Breast epithelium (tissue), 4 donors: Measurements from ENCODE around the gene SLC6A1. TPM values are rescaled to one million over a fixed set of nuclear protein-coding genes. Genes with fewer than 3 reads are reported as not detected.
A peak's percentile ranks its signal among the peaks of the same experiment; 100 is the strongest.

Experiments used
- DNase-seq, 2 donors: peaks; one replicate each; pipeline ENCODE4 v3.0.0-alpha.2; 2019; ENCODE audit warnings: low spot score in 2 of 2
- H3K27ac ChIP-seq, 2 donors: fragments of 200-600 bp; sonication (generic) in 1 of 2; one replicate each; pipeline ENCODE4 v1.5.1; 2016 to 2019; ENCODE audit warnings: mild to moderate bottlenecking in 1 of 2
- H3K27me3 ChIP-seq, 2 donors: fragments of 200-600 bp; sonication (generic) in 1 of 2; one replicate each; pipeline versions ENCODE4 v1.5.1 to v1.6.0; 2017 to 2019; ENCODE audit warnings: control low read depth in 1 of 2, mild to moderate bottlenecking in 1 of 2
- H3K36me3 ChIP-seq: fragments of 200-600 bp; one replicate; pipeline ENCODE4 v1.5.1; 2019
- H3K4me1 ChIP-seq, 2 donors: fragments of 200-600 bp; sonication (generic); one replicate each; pipeline ENCODE4 v1.5.1; 2016 to 2019; ENCODE audit warnings: control low read depth in 1 of 2
- H3K4me3 ChIP-seq, 3 donors: fragments of 200-600 bp; sonication (generic); 1 replicate in 2 of 3; 2 replicates in 1 of 3; pipeline ENCODE4 v1.5.1; 2016 to 2019; ENCODE audit warnings: mild to moderate bottlenecking in 3 of 3, moderate library complexity in 2 of 3
- H3K9me3 ChIP-seq, 2 donors: fragments of 200-600 bp; sonication (generic) in 1 of 2; one replicate each; pipeline ENCODE4 v1.5.1; 2016 to 2019; ENCODE audit warnings: control low read depth in 1 of 2
- POLR2A ChIP-seq: fragments of 450-650 bp; IDR thresholded peaks from one replicate; pipeline ENCODE4 v1.6.1; 2016; ENCODE audit warnings: antibody characterized with exemption, mild to moderate bottlenecking, moderate library complexity
- POLR2AphosphoS5 ChIP-seq, 3 donors: sonication (generic); formaldehyde crosslinking; IDR thresholded peaks; one replicate each; pipeline ENCODE4 v1.6.1; 2017; ENCODE audit warnings: antibody characterized with exemption in 3 of 3
- intact Hi-C: fragments of 100-400 bp; cut with DNase I; formaldehyde crosslinking; loops from one replicate; pipeline ENCODE4 v1.15.1; 2023; ENCODE audit warnings: low total_unique reads
- total RNA-seq, 3 donors: library from RNA; depleted of rRNA; stranded (reverse); fragments of >200 nt; gene quantifications; one replicate each; pipeline ENCODE4 v1.1.0, GENCODE V29; 2016
- TF ChIP-seq, protein P1 (sequence below), 3 donors: fragments of 450-650 bp; IDR thresholded peaks; one replicate each; pipeline ENCODE4 v1.5.1; 2016 to 2017; ENCODE audit warnings: antibody characterized with exemption in 3 of 3, mild to moderate bottlenecking in 3 of 3, moderate library complexity in 3 of 3

The SLC6A1 gene
- total RNA-seq, 3 donors from 2014 or later: under 0.01 to 0.32 (median 0.29) TPM

DNA sequence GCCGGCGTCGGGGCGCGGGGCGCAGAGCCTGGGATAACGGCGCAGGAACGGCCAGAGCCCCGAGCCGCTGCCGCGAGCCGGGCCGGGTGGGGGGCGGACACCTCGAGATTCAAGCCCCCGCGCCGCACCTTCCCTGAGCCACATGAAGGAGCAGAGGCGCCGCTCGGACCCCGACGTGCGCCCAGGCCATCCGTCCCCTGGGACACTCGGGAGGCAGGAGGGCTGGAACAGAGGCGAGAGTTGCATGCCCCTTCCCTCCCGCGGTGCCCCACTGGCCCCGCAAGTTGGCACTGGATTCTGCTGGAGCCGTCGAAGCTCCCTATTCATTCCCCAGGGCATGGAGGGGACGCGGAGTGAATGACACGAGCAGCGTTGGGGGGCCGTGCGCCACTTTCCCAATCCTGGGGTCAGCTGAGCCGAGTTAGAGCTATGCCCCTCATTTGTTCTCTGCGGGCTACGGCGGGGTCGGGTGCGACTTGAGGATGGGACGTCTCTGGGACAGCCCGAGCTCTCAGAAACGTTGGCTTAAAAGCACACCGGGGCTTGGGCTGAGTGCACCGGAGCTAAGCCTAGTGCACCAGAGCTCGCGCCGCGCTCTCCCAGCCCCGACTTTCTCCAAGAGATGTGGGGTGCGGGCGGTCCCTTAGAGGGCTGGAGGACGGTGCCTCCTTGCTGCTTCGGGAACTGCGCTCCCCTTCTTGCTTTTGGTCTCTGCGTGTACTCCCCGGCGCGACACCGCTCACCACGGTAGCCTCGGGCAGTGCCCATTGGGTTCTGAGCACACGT, 588 bp downstream of the SLC6A1 start:
- DNase-seq: no peak
- Histone ChIP-seq H3K4me3 (peak overlapping the region; percentile 37 to 66 (median 44)), H3K27ac (no peak overlapping the region), H3K27me3 (peaks cover 0 to 47% of the 10 kb centered on the region in 2 donors), H3K4me1 (no peaks in the 10 kb centered on the region), H3K9me3 (no peaks in the 10 kb centered on the region), H3K36me3 (no peaks in the 10 kb centered on the region)
- intact Hi-C loops: no loop called here
- TF ChIP-seq POLR2A: no peak
- TF ChIP-seq, protein P1, sequence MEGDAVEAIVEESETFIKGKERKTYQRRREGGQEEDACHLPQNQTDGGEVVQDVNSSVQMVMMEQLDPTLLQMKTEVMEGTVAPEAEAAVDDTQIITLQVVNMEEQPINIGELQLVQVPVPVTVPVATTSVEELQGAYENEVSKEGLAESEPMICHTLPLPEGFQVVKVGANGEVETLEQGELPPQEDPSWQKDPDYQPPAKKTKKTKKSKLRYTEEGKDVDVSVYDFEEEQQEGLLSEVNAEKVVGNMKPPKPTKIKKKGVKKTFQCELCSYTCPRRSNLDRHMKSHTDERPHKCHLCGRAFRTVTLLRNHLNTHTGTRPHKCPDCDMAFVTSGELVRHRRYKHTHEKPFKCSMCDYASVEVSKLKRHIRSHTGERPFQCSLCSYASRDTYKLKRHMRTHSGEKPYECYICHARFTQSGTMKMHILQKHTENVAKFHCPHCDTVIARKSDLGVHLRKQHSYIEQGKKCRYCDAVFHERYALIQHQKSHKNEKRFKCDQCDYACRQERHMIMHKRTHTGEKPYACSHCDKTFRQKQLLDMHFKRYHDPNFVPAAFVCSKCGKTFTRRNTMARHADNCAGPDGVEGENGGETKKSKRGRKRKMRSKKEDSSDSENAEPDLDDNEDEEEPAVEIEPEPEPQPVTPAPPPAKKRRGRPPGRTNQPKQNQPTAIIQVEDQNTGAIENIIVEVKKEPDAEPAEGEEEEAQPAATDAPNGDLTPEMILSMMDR (IDR thresholded peaks at IDR 0.05): no peak
- TF ChIP-seq POLR2AphosphoS5 (IDR thresholded peaks at IDR 0.05): no peak

- no peak overlapping the region for H3K27ac ChIP-seq
Measured at GRCh38 chr3:10993729-10994065, 1.1 kb downstream of the SLC6A1 start.

GRCh38 chr3:10994306-10994705, 1.8 kb downstream of the SLC6A1 start:
- Histone ChIP-seq H3K27me3 (peaks cover 0 to 48% of the 10 kb centered on the region in 2 donors), H3K4me1 (no peaks in the 10 kb centered on the region), H3K27ac (no peak overlapping the region), H3K9me3 (no peaks in the 10 kb centered on the region), H3K36me3 (no peaks in the 10 kb centered on the region), H3K4me3 (no peak overlapping the region)
- DNase-seq: no peak
- TF ChIP-seq POLR2A (no peak), POLR2AphosphoS5 (IDR thresholded peaks at IDR 0.05) (no peak)
- TF ChIP-seq, protein P1 (IDR thresholded peaks at IDR 0.05): no peak
- intact Hi-C loops: no loop called here

More at GRCh38 chr3:10993729-10994065, 1.1 kb downstream of the SLC6A1 start:
- no peaks in the 10 kb centered on the region for H3K36me3 ChIP-seq
- H3K4me3 ChIP-seq: peak overlapping the region; percentile 37 to 66 (median 44)
- no peak for DNase-seq
- H3K4me1 ChIP-seq: no peaks in the 10 kb centered on the region
- peaks cover 0 to 47% of the 10 kb centered on the region in 2 donors for H3K27me3 ChIP-seq
- H3K9me3 ChIP-seq: no peaks in the 10 kb centered on the region
- intact Hi-C loops: no loop called here
- TF ChIP-seq POLR2AphosphoS5 (IDR thresholded peaks at IDR 0.05): no peak
- TF ChIP-seq POLR2A: no peak
- TF ChIP-seq, protein P1 (IDR thresholded peaks at IDR 0.05): no peak

DNA sequence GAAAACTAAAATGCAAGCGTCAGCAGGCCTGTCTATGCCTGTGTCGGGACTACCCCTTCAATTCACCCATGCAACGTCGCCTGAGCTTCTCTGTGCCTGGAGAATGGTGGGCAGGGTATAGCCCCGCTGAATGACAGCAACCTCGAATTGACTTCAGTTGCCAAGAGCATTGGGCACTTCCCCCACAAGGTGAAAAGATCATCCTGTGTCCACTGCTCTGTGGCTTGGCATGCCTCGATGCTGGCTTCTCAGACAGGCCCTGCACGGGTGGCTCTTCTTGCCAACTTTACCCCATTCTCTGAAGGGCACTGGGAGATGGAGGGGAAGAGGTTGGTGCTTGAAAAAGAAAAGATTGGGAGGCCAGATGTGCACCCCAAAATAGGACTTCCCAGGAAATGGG, 3.3 kb downstream of the SLC6A1 start:
- intact Hi-C loops: no loop called here
- no peak for DNase-seq
- H3K9me3 ChIP-seq: no peaks in the 10 kb centered on the region
- no peak for TF ChIP-seq POLR2A
- TF ChIP-seq, protein P1 (IDR thresholded peaks at IDR 0.05): no peak
- no peak for TF ChIP-seq POLR2AphosphoS5 (IDR thresholded peaks at IDR 0.05)
- no peaks in the 10 kb centered on the region for H3K4me1 ChIP-seq
- no peak overlapping the region for H3K27ac ChIP-seq
- no peak overlapping the region for H3K4me3 ChIP-seq
- H3K27me3 ChIP-seq: peaks cover 0 to 62% of the 10 kb centered on the region in 2 donors
- H3K36me3 ChIP-seq: no peaks in the 10 kb centered on the region

- H3K27me3 ChIP-seq: peaks cover 0 to 68% of the 10 kb centered on the region in 2 donors
- intact Hi-C loops: no loop called here
- H3K4me3 ChIP-seq: no peak overlapping the region
- no peak for DNase-seq
- no peaks in the 10 kb centered on the region for H3K36me3 ChIP-seq
- H3K9me3 ChIP-seq: no peaks in the 10 kb centered on the region
- H3K27ac ChIP-seq: no peak overlapping the region
- no peak for TF ChIP-seq POLR2AphosphoS5 (IDR thresholded peaks at IDR 0.05)
- TF ChIP-seq, protein P1 (IDR thresholded peaks at IDR 0.05): no peak
- no peak for TF ChIP-seq POLR2A
- no peaks in the 10 kb centered on the region for H3K4me1 ChIP-seq
Measured at GRCh38 chr3:10996345-10997013, 3.9 kb downstream of the SLC6A1 start.
